NK-92 (cell line): ENCODE data around the gene PIK3R6.

Source experiments
- DNase-seq: peaks from one replicate; lab custom pipeline; 2025; ENCODE audit not compliant: unreplicated experiment; lab: John Stamatoyannopoulos, UW

Gene PIK3R6

DNA sequence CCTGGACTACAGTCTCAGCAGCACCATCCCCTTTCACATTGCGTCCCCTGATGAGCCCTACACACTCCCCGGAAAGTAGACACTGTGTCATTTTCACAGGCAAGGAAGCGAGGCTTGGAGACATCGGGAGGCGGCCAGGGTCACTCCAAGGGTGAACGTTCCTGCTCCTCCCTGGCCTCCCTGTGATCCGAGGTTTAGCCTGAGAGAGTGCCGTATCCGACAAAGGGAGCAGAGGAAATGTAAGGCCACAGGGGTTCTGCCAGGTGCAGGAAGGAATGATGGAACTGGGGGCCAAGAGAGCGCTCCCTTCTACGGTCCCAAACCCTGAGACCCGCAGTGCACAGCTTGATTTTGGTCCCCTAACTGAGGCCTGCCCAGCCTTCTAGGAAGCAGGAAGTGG is 8.0 kb upstream of the PIK3R6 start:
- no peak for DNase-seq

DNA sequence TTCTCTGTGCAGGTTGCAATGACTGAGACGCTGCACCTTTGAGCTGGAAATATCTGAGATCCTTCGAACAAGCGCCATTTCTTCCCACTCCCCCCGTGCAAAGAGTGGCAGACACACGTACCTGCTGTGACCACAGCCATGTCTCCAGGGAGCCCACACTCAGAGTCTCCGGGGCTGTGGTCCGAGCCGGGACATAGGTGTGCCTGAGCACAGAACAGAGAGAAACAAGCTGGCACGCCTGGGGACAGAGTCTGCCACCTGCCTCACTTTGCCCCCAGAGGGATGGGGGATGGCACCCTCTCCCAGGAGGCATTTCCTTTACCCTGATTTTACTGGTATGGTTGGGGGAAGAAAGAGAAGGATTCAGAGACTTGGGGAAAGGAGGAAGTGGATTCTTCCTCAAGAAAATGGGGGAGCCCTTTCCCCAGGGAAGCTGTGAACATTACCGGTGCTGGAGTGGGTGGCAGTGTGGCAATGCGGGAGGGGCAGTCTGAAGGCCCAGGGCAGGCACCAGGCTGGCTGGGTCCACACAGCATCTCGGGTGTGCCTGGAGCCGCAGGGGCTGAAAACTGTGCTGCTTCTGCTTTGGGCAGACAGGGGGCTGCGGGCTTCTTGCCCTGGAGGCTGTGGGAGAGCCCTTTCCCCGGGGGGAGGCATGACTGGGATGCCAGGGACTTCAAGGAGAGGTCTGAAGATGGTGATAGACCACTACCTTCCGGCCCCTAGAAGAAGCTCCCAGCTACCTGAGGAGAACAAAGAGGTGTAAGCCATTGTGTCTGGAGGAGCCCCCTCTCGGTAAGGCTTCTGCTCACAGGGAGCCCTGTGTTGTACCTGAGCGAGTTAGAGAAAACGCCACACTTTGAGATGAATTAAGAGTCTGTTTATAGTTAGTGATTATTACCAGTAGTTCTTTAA is 6.6 kb upstream of the PIK3R6 start:
- no peak for DNase-seq

DNA sequence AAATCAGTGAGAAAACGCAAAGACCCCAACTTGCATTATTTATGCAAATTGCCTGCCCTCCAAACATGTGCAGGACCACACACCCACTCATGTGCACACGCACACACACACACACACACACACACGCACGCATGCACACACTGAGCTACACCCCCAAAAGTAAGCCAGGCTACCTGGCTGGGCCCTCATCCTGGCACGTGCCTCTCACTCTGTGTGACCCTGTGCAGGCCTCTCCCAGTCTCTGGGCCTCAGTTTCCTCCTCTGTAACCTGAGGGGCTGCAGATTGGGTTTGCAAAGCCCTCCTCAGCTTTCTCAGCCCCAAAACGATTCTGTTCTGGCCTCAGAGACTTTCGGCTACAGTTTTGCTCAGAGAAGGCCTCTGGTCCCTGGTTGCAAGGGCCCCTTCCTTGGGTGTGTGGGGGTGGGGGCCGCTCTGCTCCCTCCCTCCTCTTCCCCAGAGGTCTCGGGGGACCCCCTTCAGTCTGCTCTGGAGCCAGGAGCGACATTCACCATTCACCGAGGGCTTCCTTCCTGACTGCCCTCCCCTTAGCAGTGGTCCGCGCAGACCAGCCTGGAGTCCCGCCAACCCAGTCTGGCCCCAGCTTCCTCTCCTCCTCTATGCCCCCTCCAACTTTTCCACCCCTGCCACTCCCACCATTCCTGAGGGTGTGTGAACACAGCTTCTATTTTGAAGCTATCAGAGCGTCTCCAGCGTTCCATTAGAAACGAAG is 5.4 kb upstream of the PIK3R6 start:
- no peak for DNase-seq

DNA sequence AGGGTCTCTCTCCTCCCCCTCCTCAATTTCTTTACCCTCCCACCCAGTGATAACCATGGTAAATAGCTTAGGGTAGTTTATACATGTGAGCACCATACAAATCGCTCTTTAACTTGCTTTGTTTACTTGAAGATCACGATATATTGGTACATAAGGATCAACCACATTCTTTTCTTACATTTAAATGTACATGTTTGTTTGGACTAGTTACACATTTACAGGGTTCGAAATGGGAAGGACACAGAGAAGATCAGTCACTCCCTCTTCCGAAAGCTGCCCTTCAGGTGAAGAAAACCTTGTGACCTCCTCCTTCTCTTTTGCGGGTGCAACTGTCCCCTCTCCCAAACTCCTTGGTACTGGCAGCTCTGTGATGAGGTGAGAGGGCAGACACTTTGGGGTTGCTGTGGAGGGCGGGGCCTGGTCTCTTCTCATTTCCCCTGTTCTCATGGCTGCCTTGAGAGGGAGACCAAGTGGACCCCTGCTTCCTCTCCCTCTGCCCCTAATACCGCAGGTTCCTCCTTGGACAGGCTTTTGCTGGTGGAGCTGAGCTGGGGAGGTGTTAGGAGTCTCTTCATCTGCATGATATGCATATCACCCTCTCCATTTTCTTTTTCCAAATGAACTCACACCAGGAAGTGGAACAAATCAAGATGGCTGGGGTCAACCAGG is 4.7 kb upstream of the PIK3R6 start:
- no peak for DNase-seq

DNA sequence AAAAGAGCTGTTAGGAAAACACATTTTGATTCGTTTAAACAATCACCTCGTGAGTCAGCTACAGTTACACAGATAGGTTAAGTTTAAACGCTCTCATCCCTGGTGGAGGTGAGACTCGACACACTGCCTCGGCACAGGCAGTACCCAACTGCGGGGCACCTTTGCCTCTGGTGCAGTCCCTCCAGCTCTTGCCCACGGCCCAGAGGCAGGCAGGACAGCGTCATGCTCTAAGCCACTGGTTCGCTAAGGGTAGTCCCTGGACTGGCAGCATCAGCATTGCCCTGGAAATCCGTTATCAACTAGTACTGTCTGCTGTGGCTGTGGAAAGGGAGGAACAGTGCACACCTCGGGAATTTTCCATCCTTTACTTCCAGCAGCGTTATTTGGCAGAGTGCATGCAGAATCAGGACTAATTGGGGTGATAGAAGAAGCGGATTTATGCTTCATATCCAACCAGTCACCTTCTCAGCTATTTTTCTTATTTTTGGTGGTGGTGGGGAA is 3.7 kb upstream of the PIK3R6 start:
- no peak for DNase-seq

DNA sequence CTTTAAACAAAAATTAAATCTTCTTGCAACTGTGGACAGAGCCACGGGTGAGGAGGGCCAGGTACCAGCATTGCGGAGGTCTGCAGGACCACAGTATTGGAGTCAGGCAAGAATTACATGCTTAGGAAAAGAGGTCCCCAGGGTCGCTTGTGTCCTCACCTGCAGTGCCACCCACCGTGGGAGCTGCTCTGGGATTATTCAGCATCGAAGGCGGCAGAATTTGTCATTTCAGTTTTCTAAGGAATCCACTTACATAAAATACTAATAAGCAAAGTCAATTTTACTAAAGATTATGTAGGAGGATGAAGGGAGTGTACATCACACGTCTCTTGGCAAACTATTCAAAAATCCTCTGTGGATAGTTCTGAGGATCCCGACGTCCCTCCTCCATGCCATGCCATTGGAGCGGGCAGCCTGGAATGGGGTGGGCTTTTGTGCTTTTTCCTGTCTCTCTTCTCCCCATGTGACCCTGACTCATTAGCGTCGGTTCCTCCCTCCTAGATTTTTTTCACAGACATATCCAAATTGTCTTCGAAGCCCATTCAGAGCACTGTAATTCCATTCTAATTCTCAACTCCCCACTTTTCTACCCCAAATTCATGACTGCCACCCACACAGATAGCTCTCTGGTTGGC is 3.0 kb upstream of the PIK3R6 start:
- DNase-seq, result no peak

DNA sequence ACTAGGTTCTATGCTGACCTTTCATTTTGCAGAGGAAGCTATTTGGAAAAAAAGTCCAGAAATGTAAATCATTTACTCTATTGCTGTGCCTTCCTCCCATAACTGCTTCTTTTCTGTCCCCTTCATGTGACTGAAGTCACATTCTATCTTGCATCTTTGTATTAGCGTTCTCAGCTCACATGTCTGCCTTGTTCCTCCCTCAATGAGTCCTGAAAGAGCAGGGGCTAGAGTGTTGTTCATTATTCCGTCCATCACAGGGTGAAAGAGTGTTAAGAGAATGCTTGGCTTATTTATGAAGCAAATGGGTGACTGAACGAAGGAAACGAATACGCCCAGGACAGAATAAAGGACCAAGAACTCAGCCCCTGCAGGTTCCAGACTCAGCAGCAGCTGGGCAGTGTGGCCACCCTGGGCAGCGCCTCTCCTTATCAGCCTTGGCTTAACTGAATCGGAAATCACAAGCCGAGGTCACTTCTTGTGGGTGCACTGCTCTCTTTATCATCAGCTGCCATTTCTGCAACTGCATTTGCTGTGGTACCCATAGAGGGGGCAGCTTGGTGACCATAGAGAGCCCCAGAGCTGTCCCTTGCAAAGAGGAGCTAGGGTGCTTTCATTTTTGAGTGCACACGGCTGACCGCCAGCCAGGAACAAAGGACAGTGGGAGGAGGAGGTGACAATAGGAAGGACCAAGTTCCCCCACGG is 1.8 kb upstream of the PIK3R6 start:
- DNase-seq, result no peak

DNA sequence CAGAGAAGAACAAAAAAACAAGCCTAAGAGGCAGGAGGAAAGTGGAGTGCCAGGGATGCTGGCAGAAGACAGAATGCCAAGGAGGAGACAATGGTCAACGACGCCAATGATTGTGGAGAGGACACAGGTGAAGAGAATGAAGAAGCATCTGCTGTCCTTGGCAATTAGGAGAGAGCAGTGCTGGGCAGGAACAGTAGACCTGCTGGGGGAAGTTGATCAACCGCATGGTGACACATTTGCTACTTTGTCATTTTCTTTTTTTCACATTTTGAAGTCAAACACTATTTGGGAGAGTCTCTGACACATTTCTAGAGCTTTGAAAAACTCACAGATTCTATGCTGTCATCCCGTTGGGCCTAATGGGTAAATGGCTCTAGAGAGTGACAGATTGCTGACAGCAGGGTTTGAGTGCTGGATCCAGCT is 1.1 kb upstream of the PIK3R6 start:
- DNase-seq, result no peak

DNA sequence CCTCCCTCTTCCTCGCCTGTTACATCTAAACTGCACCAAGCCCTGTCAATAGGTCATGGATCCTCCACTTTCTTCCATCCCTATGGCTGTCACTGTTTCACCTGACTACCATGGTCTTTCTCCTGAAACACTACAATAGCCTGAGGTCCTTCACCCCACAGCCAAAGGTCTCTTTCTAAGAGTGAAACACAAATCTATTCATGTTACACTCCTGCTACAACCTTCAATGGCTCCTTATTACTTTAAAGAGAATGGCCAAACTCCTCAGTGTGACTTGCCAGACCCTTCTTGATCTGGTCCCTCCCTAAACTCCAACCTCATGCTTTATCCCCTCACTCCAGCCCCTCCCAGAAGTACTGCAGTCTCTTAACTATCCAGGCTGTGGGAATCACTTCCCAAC is 618 bp upstream of the PIK3R6 start:
- DNase-seq, result no peak

DNA sequence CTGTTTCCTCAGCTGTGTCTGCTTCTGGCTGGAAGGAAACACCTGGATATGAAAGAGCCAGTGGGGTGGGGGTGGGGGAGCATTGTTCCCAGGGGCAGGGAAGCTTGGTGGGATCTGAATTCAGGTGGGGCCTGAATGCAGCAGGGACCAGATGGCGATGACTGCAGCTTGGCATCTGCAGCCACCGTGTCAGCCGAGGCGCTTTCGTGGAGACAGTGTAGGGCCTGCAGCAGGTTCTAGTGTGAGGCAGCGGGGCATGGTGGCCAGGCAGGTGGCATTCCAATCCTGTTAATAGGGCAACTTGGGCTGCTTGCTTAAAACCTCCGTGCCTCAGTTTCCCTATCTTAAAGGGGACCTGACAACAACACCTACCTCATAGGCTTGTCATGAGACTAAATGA is 1.7 kb downstream of the PIK3R6 start:
- DNase-seq, result no peak

DNA sequence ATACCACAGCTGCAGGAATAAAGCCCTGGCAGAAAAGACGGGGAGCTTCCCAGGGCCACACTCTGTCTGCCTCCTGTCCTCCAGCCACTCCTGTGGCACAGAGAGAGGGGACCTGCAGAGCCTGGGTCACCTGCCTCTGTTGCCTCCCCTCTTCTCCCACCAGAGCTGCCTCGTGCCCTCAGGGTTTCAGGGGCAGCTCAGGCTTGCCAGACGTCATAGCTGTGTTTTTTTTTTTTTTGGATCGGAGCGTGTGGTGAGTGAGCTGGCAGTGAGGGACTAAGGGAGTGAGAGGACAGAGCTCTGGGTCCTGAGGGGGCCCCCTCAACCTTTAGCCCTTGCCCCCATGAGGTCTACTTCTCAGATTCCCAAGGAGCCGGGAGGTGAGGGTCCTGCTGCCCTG is 2.1 kb downstream of the PIK3R6 start:
- DNase-seq, result no peak

DNA sequence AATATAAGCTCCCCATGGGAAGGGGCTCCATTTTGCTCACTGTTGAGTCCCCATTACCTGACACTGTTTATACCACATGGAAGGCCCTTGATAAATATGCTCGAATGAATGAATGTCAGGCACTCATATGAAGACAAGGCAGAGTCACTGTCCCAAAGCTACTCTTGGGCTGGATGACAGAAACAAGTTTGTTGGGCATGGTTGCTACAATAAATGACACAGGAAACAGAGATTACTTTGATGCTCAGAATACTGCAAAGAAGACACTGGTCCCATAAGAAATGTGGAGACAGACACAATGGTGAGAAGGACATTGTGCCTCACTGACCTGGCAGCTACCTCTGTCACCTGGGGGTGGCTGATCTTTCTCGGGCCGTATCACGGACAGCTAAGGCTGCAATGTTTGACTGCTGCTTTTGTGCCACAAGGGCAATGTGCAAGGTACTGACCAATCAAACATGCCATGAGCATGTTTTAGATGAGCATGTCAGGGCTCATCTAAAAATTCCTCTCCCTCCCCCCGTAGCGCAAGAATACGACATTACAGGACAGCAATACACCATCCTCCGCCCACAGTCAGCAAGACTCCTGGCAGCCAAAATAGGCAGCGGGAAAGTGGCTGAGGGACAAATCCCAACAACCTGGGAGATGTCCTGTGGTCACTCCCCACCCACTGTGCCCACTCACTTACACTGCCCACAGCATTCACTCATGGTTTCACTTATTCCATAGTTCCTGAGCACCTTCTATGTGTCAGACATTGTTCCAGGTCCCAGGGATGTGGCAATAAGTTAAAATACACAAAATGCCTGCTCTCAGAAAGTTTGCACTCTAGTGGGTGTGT is 5.0 kb downstream of the PIK3R6 start:
- no peak for DNase-seq

DNA sequence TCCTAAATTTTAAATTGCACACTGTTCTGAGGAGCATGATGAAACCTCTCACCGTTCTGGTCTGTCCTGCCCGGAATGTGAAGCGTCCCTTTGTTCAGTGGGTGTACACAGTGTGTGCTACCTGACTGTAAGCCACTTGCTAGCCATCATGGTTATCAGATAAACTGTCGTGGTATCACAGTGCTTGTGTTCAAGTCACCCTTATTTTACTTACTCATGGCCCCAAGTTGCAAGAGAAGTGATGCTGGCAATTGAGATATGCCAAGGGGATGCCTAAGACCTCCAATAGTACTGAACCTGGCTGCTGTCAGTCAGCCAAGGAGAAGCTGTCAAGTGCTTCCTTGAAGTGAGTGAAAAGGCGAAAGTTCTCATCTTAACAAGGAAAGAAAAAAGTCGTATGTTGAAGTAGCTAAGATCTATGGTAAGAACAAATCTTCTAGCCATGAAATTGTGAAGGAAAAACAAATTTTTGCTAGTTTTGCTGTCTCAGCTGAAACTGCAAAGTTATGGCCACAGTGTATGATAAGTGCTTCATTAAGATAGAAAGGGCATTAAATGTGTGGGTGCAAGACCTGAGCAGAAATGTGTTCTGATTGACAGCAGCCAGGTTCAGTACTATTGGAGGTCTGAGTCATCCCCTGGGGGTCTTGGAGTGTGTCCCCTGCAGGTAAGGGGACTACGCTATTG is 5.8 kb downstream of the PIK3R6 start:
- DNase-seq, result no peak

DNA sequence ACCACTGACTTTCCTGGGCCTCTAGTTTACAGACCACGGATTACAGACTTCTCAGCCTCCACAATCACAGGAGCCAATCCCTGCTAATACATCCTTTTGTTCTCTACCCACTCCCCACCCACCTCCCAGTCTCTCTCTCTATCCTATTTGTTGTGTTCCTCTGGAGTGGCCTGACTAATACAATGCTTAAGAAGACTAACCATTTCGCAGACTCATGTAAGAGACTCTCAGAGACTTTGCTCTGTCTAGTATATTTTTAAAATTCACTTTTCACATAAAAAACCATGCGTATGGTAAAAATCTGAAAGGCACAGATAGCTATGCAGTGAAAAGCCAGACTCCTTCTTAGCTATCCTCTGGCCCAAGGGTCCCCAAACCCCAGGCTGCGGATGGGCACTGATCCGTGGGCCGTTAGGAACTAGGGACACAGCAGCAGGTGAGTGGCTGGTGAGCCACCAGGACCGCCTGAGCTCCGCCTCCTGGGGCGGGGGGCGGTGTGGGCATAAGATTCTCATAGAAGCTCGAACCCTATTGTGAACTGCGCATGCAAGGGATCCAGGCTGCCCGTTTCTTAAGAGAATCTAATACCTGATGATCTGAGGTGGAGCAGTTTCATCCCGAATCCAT is 7.6 kb downstream of the PIK3R6 start:
- DNase-seq, result no peak

DNA sequence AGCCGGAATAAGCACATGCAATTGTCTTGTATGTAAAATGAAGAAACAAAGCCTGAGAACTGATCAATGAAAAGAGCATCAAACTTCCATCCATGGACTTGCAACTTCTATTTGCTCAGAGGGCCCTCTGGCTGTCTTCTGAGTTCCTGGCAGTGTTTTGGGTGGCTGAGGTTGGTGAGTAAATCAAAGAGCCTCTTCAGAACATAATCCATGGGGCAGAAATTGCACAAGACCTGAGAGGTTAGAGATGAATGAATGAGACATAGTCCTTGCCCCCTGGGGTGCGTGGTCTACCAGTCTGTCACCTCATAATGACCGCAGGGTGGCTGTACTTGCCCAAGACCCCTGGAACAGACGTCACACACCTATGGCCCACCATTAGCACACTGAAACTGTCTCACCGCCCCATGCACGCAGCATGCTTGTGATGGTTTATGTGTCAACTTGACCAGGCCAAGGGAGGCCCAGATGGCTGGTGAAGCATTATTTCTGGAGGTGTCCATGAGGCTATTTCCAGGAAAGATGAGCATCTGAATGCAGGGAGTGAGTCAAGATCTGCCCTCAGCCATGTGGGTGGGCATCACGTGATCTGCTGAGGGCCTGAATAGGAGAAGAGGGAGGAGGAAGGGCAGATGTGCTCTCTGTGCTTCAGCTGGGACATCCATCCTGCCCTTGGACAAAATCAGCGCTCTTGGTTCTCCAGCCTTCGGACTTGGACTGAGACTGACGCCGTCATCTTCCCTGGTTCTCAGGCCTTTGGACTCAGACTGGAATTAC is 8.3 kb downstream of the PIK3R6 start:
- no peak for DNase-seq

DNA sequence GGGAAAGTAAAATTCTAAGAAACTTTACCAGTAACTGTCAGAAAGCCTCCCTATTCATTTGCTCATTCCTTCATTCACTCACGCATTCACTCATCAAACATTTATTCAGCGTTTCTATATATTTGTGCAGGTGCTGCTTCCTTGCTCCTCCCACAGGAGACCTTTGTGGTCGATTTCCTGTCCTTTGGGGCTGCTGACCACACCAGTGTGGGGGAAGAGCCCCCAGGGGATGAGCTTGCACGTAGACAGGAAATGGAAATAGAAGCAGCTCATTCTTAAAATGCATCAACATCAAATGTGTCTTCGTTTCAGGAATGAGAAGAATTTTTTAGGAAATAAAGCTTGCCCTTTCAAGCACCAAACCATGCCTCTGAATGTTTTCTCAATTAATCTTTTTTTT is 9.6 kb downstream of the PIK3R6 start:
- DNase-seq, result no peak

DNA sequence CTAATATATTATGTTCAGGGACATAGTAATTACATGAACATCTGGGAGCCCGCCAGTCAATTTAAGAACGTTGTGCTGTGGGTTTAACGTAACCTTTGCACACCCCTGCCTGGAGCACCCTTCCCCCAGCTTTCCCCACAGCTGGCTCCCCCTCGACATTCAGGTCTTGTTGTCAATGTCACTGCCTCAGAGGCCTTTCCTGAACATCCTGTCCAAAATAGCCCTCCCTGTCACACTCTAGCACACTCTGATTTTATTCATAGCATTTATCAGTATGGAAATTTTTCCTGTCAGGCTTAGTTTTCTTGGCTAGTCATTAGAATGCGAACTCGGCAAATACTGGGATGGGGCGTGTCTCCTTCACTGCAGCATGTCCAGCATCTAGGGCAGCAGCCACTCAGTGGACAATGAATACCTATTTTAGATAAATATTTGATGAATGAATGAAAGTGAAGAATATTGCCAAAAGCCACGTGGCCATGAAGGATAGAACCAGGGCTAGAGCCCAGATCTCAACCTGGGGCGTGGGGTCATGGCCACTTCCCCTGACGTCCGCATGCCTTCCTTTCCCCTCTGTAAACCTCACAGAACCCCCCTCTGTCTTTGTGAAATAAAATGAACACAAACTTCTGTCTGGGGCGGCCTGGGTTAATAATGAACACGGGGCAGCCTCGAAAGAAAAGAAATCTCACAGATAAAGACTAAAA is 10.5 kb downstream of the PIK3R6 start:
- no peak for DNase-seq
